ENCODE measurements around the gene TENT4B. TPM values are rescaled to one million over a fixed set of nuclear protein-coding genes. Genes with fewer than 3 reads are reported as not detected.

Gene TENT4B
- total RNA-seq, 1 donor from 2014 or later = 17.3 TPM

DNA sequence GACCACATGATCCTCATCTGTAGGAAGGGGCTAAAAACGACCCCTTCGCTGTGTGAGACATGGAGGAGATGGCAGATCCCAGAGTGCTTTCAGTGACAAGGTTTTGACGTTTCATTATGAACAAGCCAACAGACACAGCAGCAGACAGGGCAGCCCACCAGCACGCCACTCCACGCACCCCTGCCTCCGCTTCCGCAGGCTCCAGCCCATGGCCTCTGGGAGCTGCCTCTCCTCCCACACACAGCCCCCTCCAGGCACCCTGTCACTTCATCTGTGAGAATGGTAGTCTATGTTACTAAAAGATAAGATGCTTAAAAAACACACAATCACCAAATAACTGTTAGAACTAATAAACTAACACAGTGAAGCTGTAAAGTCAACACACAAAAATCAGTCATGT is 101.0 kb downstream of the TENT4B start:
- no peak for DNase-seq (ENCODE audit: low read depth)

GRCh38 chr16:50255538-50255937 is 102.4 kb downstream of the TENT4B start:
- DNase-seq (ENCODE audit: low read depth) = no peak

GRCh38 chr16:50256604-50257003 is 103.5 kb downstream of the TENT4B start:
- DNase-seq (ENCODE audit: low read depth) = no peak

- no peak for DNase-seq (ENCODE audit: low read depth)
Measured at GRCh38 chr16:50257876-50258275, 104.8 kb downstream of the TENT4B start.

DNA sequence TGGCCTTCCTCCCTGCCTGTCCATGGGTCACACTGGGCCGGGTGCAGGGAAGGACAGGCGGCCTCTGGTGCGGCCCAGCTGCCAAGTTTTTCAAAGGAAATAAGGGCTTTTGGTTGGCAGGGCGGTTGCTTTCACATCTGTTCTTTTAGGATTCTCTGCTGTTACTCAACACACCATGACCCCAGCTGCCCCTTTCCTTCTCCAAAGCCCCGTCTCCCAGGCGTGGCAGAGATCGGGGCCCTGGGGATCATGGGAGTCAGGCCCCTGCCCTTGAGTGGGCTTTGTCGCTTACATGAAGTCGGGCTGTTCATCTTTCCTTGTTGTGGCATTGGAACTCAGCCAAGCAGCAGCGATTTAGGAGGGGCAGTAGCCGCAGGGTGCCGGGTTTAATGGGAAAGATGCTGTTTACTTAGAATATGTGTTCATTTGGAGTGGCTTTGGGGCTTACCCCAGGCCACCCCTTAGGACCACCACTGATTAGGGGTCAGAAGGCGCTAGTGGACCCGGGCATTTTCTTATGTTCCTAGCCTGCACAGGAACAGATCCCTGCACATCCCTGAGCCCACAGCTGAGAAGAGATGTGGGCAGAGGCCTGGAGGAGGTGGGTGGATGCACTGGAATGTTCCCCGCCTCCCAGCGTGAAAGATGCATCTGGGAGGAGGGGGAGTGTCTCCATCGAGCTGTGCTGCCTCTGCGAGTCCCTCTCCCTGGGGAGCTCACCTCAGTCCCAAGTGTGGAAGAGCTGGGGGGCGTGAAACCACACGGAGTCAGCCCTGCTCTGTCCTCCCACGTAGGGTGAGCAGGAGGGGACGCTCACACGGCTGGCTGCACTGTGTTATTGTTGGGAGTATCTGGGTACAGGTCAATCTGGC is 106.5 kb downstream of the TENT4B start:
- DNase-seq (ENCODE audit: low read depth) = peak; percentile 75

GRCh38 chr16:50260206-50261159 is 107.4 kb downstream of the TENT4B start:
- DNase-seq (ENCODE audit: low read depth) = no peak

DNA sequence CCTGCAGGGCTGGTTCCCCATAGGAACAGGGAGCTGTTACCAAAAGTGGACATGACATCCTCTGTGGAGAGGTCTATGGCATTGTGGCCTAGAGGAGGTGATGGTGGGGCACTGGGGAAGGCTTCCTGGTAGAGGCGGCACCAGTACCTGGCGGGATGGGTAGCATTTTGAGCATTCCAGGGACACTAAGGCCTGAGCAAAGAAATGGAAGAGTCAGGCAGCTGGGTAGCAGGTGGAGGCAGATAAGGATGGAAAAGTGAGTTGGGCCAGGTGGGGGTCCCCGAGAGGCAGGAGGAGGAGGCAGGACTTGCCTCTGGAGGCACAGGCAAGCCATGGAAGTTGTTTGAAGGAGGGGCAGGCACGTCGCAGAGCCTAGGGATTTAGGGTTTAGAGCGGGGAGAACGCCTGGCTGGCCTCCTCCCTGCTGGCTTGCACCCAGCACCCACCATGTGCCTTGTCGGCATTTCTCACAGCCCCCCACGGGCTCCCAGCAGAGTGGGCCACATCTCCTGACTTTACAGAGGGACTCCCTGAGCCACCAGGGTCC is 108.1 kb downstream of the TENT4B start:
- no peak for DNase-seq (ENCODE audit: low read depth)

DNA sequence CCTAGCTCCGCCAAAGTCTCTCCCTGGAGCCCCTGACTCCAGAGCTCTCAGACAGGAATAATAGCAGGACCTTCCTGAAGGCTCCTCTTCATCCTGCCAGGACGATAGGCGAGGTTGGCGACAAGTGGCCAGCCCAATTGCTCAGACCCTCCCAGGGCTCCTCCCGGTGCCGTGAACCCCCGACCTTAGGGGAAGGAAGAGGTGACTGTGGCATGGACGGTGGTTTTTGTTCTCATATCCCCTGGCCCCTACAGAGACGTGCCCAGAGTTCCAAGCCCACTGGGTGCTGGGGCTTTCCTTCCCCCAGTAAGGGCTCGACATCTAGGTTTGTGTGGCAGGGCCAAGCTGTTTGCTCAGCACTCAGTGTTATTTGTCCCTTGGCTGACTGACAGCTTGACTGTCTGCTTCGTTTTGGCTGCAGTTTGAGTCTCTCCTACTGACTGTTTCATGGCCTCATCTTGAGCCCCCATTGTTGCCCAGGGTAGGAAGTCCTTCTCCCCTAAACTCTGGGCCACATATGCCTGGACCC is 108.7 kb downstream of the TENT4B start:
- DNase-seq (ENCODE audit: low read depth) = no peak

GRCh38 chr16:50263060-50263909 is 110.2 kb downstream of the TENT4B start:
- no peak for DNase-seq (ENCODE audit: low read depth)

DNA sequence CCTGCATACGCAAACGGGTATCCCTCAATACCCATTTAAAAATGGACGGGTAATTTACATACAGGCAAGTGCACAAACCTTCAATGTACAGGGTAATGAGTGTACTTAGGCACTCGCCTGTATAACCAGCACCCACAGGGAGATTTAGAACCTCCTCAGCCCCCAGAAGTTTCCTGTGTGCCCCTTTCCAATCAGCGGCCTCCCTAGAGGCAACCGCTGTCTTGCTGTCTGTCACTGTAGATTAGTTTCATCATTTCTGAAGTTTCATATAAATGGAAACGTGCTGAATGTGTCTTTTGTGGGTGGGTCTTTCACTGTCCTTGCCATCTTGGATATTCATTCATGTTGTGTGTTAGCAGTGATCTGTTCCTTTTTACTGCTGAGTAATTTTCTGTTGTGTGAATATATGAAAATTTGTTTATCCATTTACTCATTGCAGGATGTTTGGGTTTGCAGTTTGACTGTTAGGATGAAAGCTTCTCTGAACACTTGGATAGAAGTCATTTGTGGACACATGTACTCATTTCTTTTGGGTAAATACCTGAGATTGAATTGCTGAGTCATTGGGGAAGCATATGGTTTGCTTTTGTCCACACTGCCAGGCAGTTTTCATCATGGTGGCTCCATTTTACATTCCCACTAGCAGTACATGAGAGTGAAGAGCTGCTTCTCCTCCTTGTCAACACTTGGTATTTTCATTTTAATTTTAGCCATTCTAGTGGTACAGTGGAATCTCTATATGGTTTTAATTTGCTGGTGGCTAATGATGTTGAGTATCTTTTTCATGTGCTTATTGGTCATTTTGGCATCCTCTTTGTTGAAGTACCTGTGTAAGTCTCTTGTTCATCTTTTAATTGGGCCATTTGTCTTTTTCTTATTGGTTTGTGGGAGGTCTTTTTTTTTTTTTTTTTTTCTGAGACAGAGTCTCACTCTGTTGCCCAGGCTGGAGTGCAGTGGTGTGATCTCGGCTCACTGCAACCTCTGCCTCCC is 111.1 kb downstream of the TENT4B start:
- DNase-seq (ENCODE audit: low read depth) = no peak

DNA sequence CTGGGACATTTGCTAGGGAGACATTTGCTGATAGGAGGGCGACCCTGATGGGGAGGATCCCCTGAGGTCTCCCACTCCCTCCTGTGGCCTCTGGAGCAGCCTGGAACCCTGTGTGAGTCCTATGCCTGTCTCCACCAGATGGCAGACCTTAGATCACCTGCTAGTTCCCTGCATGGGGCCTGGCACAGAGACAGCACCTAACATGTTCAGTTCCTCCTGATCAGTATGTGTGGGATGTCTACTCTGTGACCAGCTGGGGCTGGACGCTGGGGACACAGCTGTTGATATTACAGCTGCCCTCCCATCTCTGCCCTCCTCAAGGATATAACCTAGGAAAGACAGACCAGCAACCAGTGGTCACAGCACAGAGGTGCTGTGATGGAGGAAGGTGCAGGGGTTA is 112.2 kb downstream of the TENT4B start:
- DNase-seq (ENCODE audit: low read depth) = peak; percentile 42

DNA sequence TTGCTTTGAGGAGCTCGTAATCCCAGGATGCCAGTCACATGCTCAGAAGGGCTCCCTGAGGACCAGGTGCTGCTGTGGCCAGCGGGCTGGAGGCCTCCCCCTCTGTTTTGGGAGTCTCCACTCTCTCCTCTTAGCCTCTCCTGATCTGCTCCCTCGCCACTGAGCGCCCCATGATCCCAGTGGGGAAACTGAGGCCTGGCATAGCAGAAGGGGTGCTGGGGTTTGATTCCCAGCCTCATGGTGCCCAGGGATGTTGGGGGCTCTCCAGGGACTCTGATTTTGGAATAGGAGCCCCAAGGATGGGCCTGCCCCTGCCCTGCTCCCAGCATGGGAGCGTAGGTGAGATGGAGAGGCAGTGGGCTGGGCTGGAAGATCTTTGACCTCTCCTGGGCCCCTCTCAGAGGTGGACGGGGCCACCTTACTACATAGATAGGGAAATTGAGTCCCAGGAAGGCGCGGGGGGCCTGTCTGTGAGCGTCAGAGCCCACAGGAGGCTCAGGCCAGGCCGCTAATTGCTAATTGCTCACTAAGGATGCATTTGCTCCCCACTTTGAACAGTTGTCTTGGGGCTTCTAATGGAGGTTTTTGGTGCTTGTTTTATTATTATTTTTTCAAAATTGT is 112.7 kb downstream of the TENT4B start:
- no peak for DNase-seq (ENCODE audit: low read depth)

DNA sequence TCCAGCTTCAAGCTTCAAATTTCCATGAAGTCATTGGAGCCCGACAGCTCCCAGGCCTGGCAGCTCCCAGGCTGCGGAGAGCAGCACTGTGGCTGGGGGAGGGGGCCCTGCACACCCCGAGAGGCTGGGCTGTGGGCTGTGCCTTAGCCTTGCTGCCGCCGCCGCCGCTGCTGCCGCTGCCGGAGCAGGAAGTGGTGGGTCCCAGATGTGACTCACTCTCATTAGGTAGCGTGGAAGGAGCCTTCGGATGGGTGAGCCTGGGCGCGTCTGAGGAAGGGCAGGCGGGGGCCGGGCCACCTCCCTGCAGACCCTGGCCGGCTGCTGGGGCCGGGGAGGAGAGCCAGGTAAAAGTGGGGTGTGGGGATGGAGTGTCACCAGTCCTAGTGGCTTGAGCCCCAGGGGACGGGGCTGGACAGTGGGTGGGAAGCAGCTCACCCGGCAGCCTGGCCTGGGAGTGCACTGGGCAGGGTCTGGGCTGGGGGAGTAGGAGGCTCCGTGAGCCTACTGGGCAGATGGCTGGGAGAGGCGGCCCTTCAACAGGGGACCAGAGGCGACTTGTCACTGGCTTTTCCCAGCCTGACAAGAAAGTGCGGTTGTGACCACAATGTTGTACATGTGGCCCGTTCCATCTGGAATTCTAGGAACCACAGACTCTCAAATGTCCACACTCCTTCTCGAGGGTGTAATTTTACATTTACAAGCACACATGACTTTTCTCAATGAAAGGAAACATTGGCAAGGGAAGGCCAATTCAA is 113.4 kb downstream of the TENT4B start, which contains the start of gene ADCY7:
Gene ADCY7 (plus strand): TSS at position 215 of the 755 bp plus-strand sequence. CDS start 21,629 bp downstream, outside the sequence.
- peak; percentile 86 for DNase-seq (ENCODE audit: low read depth)

DNA sequence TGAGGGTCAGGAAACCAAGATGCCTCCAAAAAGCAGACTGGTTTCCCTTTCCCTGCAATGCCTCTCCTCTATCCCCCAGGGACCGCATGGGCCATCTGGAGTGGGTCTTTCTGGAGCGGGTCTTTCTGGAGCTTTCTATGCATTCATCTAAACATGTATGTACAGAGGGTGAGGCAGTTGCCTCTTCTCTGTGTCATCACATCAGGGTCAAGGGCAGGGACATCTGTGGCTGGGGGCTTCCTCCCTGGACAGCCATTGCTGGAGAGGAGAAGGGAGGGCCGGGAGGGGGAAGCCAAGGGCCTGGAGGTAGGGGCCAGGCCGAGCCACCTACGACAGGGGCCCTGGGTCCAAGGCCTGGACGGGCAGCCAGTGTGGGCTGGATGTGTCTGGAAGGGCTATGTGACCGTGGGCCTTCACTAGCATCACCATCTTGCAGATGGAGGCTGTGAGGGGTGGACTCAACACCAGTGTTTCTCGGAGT is 114.1 kb downstream of the TENT4B start:
- no peak for DNase-seq (ENCODE audit: low read depth)

DNA sequence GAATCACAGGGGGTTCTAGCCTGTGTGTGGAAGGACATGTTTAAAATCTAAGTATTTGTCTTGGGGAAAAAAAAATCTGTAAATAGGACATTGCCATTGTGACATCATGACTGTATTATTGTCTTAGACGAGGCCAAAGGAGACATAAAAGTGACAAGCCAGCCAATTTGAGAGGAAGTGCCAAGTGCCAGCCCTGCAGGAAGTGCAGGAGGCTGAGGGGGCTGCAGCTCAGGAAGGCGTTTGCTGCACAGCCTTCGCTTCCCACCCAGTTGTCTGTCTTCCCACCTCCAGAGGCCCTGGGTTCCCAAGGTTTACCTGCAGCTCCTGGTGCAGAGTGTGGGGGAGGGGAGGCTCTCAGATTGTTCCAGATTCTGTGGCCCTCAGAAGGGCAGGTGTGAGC is 114.5 kb downstream of the TENT4B start:
- DNase-seq (ENCODE audit: low read depth) = no peak

GRCh38 chr16:50268352-50268751 is 115.2 kb downstream of the TENT4B start:
- no peak for DNase-seq (ENCODE audit: low read depth)

DNA sequence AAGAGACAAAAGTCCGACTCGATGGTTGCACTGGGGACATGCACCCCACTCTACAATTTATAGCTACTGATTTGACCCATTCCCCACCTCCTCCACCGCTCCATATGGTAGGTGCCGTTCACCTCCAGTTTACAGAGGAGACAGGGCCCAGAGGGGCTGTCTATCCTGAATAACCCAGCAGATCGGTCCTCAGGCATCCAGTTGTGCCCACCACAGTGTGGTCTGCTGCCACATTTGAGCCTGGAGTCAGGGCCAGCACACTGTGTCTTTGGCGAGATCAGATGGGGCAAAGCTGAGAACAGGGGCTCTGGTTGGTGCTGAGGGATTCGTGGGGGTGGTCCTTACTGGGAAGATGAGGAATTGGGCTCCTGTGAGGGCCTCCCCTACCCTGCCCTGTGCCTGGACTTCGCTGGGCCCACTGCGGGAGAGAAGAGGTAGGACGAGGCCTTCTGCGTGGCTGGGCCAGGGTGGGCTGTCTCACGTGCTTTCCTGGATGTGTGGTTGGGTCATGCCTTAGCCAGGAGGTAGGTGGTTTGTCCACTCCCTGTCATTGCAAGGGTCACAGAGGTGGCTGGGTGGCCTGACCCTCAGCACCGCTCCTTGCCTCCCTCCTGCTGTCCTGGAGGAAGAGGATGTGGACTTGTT is 116.1 kb downstream of the TENT4B start:
- DNase-seq (ENCODE audit: low read depth) = no peak
